Stimulated activated CD4-positive, alpha-beta T cell treated with anti-CD3 and anti-CD28 coated beads, Interleukin-1b, Interleukin-23, amount 100 ng/mL, for 4 hours (primary cell): ENCODE data around the gene DPYD.
"Not testable (repeated sequence)": the region's sequence is repeated elsewhere in the genome, so short reads cannot be mapped to it uniquely, and the experiment has no call there.

ENCODE experiments used
- DNase-seq, 2 donors: peaks; one replicate each; pipeline ENCODE4 v3.0.0-alpha.2; 2020; ENCODE audit warnings: low read depth in 2 of 2

Gene DPYD

DNA sequence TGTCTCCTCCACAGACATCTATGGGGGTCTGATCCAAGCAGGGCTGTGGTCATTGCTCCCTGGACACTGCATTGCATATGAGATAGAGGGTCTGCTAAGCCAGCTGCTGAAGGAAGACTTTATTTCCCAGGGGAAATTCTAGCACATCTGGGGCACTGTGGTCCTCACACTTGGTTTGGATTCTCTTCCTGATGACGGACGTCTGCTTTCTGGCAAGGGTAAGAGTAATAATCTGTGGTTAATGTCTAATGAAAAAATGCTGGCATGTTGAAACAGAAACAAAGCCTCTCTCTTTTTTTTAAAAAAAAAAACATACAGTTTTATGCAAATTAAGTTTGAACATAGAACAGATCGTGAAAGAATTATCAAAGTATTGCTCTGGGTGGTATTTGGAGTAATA, 553.9 kb downstream of the DPYD start:
- no peak for DNase-seq

DNA sequence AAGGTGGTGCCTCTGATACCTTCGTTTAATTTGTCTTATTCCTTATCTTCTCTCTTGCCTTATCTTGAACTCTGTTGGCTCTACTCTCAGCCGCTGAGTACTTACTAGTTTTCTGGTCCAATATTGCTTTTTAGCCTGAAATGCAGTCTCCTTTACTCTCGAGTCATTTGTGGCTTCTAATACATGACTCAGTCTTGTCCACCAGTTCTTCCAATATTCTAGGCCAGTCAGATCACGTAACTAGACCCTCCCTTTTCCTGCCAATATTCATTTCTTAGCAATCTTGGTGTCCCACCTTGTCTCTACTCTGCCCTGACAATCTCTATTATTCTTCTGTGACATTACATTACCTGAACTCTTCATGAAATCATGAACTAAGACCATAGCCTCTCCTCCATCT, 555.8 kb downstream of the DPYD start:
- DNase-seq, result no peak

DNA sequence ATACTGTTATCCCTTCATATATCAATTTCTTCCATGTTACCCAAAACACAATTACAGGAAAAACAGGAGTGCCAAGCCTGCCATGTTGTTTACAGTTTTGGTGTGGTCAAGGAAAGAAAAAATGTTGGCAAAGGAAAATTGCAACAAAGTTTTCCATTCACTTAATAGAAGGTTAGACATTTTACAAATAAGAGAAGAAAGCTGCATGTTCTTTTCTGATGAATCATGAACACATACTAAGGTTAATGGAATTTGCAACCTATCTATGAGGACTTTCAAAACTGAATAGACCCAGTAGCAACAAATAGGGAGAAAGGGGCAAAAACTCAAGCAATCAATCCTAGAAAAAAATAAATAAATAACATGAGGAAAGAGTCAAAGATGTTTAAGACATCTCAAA, 556.7 kb downstream of the DPYD start:
- no peak for DNase-seq

DNA sequence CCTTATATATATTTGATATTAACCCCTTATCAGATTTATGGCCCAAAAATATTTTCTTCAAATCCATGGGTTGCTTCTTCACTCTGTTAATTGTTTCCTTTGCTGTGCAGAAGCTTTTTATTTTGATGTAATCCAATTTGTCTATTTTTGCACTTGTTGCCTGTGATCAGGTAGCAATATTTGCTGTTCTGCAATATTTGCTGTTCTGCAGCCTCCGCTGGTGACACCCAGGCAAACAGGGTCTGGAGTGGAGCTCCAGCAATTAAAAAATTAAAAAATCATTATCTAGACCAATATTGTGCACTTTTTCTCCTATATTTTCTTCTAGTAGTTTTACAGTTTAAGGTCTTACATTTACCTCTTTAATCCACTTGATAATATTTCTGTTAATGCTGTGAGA, 564.5 kb downstream of the DPYD start:
- DNase-seq, result no peak

DNA sequence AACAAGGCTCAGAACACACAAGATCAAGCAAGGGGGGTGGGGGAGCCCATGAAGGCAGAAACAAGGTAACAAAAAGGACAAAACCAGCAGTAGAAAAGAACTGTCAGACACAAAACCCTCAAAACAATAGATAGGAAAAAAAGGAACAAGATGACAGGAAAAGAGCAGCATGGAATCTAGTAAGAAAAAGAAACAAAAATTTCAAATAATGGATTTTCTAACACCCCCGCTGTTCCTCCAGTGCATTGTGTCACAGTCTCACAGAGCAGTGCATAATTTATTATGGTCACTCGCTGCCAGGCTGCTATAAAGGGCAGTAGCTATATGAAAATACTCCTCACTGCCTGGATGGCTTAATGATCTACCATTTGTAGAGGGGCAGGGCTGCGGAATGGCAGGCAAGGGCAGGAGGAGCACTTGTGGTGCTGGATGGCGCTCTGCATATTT, 567.9 kb downstream of the DPYD start:
- no peak for DNase-seq

DNA sequence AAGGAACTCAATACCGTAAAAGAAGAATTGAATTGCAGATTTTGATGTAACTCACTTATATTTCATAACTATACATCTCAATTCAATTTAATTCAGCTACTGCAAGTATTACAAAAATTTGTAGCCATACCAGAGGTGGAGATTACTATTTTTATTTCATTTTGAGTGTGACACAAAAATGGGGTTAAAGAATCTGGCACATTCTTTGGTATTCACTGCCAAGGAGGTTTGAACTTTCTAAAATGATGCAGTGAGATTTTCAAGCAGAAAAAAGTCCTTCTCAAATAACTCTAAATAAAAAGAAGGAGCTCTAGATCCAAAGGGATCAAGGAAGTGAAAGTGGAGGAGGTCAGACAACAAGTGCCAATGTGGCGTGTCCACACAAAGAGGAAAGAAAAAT, 569.0 kb downstream of the DPYD start:
- no peak for DNase-seq

DNA sequence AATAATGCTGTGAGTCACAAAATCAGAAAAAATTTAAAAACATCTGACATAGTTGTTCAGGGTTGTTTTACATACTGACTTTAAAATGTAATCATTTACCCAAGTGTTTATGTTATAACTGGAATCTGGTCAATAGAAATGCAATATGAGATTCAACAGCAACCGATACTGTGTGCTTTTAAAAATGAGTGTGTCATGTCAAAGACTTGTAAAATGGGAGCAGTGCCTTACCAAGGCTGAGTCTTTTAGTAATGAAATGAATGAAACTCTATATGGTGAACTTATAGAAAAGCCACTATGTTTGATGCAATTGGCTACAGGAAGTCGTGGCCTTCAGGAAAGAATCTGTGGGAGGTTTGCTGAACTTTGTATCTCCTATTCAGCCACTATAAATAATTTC, 570.2 kb downstream of the DPYD start:
- DNase-seq, result no peak

DNA sequence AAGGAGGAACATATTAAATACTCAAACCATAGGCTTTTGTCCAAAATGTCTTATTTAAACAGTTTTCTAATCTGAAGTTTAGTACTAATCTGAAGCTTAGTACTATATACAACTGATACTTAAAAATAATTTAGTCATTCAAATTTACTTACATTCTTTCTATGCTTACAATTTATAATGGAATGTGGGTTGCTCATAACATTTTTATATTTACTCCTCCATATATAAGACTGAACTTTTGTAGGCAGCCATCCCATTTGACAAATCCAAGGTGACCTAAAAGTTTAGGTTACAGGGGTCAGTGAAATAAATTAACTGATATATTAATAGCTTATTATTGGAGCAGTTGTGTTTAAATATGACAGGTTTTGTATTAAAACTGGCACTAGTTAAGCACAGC, 570.6 kb downstream of the DPYD start:
- DNase-seq, result no peak

DNA sequence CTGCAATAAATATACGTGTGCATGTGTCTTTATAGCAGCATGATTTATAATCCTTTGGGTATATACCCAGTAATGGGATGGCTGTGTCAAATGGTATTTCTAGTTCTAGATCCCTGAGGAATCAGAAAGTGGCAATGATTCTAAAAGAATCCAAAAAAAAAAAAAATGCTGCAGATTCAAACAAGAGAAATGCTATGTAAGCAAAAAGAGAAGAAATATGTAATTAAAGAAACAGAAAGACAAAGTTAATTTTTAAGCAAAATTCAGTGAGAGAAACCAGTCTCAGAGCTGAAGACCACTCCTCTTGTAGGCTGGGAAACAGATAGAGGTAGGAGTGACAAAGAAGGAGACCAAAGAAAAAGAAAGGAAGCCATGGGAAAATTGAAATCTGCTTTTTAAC, 571.0 kb downstream of the DPYD start:
- DNase-seq, result not testable (repeated sequence)

DNA sequence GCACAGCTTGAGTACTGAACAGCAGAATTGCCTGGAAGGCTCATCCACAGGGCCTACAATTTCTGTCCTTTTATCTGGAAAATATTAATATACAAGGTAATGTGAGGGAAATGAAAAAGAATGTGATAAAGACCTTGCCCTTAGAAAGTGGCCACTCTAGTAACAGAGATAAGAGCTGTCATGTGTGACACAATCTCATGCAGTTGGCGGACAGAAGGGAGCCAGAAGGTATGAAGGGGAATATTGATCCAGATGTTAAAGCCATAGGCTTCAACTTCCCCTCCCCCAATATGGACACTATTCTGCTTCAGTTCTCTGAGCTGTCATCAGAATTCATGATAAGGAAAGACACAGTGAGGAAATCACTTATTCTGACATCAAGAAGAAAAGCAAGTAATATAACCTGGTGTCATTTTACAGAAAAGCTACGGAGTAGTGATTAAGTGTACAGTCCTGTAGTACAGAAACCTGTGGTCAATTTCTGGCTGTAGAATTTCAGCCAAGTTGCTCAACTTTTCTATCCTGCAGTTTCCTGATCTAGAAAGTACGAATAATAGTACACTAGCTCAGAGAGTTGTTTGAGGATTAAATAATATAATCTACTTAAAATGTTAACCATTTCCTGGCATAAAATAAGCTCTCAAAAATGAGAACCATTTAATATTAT, 572.1 kb downstream of the DPYD start:
- DNase-seq, result no peak

DNA sequence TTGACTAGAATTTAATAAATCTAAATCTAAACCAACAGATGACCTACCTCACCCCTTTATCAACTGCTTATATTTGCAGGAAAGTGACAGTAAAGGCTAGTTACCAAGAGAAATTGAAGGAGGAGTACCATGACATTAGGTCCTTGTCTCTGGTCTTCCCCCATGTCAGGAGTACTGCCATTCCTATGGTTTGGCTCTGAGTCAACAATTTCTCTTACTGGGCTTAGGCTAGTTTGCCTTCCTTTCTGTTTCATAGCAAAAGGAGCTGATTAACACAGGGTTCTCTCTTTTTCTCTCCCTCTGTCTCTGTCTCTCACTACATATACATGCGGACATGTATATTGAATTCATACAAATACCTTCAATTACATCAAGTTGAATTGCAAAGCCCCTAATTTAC, 579.9 kb downstream of the DPYD start:
- DNase-seq, result no peak

DNA sequence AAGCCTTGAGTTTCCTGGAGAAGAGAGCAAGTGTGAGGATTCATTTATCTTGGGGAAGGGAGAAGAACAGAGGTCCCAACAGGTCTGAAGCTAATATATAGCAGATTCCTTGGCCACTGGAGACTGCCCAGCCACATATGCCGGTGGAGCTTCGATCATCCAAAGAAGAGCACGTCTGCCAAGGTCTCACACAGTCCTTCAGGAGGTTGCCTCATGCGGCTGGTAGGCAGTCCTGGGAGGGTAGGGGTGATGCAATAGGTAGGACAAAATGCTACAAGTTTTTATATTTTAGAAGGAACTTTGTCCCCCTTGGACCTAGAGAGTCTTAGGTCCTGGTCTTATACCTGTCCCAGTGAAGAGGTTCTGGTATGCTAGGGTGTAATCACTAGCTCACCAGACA, 582.5 kb downstream of the DPYD start:
- no peak for DNase-seq

DNA sequence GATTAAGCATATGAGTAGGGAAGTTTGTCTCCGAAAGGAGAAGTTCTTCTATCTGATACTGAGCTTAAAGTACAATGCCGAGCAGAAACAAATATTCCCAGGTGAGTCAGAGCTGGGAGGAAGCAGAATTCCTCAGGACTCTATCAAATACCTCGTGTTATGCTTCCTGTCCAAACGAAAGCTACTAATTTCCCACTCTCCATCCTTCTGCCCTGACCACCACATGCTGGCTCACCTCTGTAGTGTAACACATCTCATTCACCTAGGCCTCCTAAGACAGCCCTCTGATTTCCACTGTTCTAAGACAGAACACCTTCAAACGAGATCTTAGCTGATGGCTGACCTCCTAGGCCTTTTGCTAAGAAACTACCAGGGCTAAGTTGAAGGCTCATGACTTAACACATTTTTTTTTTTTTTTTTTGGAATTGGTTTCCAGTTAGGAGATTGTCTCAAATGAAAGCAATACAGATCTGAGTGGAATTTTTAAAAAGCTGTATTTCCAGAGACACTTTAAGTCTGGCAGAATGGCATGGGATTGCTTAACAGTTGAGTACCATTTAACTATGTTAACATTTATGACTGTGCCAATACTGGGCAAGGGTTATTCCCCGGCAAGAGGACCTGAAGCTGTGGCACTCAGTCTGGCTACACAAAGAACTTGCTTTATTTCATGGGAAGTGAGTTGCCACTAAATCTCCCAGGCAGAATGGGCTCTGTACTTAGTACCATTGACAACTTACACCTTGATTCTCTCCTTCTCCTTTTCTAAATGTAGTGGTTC, 583.4 kb downstream of the DPYD start:
- no peak for DNase-seq

DNA sequence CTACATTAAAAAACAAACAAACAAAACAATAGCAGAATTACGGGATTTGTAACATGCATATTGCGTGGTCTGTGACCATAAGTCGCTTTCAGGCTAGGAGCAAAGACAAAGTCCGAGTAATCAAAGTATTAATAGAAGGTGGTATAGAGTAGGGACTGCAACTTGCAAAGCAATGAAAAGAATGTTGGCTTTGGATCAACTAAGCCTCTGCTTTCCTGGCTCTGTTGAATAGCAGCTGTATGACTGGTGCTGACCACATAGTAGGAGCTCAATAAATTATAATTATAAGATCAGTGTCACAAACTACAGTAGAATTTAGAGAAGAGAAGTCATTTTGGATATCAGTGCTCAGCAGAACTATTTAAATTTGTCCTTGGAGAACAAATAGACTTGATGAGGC, 586.4 kb downstream of the DPYD start:
- no peak for DNase-seq

DNA sequence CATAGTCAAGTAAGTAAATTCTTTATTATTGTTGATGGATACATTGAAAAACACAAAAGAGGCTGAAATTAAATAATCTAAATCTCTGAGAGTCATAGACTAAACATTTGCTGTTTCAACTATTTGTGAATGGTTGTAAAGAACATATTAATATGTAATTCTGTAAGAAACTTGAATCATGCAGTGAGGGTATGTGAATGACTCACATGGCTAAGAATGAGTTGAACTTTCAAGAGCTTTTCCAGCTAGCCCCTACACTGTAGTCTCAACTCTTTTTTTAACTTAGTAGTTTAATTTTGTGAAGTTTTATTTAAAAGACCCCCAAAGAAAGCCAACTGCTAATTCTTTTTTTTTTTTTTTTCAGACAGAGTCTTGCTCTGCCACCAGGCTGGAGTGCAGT, 588.1 kb downstream of the DPYD start:
- no peak for DNase-seq

DNA sequence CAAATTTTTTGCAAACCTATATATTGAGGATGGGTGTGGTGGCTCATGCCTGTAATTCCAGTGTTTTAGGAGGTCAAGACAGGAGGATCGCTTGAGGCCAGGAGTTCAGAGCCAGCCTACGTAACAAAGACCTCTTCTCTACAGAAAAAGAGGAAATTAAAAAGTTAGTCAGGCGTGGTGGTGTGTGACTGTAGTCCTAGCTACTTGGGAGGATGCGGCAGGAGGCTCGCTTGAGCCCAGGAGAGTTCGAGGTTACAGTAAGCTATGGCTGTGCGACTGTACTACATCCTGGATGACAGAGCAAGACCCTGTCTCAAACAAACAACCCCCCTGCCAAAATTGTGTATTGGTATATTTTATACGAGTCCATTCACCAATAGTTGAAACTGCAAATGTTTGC, 589.7 kb downstream of the DPYD start:
- DNase-seq, result no peak

DNA sequence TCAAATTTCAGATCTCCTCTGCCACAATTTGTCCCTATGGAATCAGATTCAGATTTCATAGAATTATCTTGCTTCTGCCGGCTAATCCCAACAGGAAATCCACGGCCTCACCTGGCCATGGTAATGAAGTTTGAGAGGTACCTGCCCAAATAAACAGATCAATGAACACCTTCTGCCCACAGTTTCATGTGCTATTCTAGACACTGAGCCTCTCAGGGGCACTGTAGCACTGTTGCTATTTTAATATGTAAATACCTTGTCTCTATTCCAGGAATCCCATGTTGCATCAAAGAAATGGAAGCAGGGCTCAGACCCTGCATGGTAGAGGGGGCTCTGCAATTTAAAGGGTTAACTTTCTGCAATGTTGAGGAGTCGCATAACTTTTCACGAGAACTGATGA, 606.1 kb downstream of the DPYD start:
- no peak for DNase-seq

DNA sequence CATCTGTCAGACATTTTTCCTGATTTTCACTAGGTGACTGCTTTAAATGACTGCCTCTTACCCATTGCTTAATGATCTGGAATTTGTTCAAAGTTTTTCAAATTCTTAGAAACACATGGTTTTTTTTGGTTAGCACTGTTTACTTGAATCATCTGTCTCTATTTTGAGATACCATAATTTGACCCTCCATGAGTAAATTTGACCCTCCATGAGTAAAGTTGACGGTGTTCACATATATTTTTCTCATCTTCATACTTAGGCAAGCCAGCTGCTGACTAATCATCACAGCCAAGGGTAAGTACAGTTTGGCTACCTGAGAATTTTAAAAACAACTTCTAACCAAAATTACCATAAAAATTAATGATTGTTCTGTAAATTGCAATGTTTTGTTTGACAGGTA, 612.7 kb downstream of the DPYD start:
- DNase-seq, result no peak

DNA sequence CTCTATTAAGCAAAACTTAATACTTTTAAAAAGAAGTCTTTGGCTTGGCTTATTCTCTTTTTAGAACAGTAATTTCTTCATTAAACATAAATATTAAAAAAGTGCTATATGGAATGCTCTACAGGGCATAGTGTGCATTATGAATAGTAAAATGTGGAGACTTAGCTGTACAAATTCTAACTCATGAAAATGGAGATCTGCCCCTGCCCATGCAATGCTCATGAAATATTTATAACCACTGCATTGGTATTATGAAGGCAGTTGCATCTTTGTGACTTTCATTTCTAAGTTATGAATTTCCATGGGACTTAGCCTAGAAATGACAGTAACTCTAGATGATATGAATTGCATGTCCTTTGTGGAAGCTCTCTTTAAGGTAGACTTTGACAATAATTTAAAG, 613.3 kb downstream of the DPYD start:
- DNase-seq, result no peak

DNA sequence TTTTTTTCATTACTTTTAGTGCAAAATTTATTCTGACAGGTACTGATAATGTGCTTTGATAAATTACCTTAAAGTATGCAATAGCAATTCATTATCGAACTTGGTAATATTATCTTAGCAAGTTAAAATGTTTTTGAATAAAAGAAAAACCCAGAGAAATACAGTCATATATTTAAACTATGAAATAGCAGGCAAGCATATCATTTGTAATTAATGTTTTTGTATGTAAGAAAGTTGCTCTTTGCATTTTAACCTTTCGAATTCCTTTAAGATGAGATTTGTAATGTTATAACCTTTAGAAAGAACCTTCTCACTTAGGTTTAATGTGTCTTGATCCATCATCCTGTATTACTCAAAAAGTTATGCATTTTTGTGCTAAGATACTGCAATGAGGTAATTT, 613.7 kb downstream of the DPYD start:
- DNase-seq, result no peak

DNA sequence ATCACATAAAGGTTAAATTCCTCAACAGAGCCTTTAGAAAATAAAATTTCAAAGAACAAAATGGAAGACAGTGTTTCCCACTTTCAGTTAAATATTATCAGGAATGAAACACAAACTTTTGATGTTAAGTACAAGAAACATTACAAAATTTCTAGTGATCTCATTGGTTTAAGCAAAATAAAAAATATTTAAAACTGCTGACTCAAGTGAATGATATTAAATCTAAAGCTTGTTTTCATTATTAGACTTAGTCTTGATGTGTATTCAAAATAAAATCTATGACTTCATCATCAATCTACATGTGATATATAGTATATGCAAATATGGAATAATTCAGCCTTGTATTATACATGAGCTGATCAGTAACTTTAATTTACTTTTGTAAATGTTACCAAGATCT, 614.3 kb downstream of the DPYD start:
- DNase-seq, result no peak

DNA sequence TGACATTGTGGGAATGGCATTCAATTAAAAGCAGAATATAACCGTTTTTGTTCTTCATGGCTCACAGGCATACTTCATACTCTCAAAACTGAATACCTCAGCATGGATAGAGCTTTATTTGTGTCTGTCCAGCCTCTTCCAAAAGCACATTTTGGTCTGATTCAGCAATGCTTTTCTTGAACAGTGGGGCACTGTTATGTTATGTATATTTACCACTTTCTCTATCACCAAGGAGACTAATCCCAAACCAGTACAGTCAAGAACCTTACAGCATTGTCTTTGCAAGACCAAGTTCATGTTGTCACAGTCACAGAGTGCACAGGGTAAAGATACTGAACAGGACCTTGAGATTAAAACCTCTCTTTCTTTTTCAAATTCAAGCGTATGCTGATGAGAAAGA, 616.5 kb downstream of the DPYD start:
- no peak for DNase-seq

DNA sequence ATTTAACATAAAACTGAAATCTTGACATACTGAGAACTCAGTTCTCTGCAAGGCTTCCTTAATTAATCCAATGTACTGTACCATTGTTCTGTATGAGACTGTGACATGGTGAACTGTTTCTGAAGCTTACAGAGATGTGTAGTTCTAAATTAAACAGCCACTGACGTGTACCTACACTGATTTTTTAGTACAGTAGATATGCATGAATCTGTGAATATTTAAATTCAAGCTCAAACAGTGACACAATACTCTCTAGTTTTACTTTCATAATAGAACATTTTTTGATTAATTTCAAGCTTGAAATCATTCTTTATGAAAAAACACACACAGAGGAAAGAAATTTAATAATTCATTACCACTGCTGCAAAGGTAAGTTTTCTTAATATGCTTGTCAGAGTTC, 621.9 kb downstream of the DPYD start:
- DNase-seq, result no peak

DNA sequence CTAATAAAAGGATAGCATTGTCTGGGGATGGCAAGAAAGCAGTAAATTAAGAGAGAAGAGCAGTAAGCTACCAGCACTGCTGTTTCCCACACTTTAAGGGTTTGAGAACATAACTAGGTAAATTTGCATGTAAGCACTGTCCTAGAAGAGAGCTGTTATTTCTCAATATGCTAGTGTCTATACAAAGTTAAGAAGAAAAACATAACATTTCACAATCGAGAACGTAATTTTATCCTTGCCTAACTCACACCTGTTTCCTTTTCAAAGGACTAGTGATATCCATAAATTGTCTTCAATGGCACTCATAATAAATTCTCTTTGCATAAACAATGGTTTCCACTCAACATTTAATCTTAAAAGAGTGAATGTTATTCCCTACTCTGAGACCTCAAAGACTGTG, 623.2 kb downstream of the DPYD start:
- no peak for DNase-seq
